ENCODE results near the gene CD200R1.
A peak's percentile ranks its signal among the peaks of the same experiment; 100 is the strongest.

CD200R1 gene

GRCh38 chr3:112990672-112991602, 16.0 kb upstream of the CD200R1 start, which contains the start of gene GTPBP8:
Gene GTPBP8, plus strand, starts transcription at chr3:112990984. Its CDS starts 16 bp downstream, at chr3:112991000.
- Histone ChIP-seq H3K9me2 (replicated peaks; ENCODE audit: insufficient read depth, low read length) (no peaks in the 10 kb centered on the region), H3K4me3 (ENCODE audit: insufficient read depth, low read length, poor library complexity, severe bottlenecking) (peak within 1 kb of the TSS; percentile 92), H4K20me1 (ENCODE audit: low read depth, low read length) (no peaks in the 10 kb centered on the region), H3K27me3 (ENCODE audit: low read length) (no peaks in the 10 kb centered on the region), H3K36me3 (ENCODE audit: low read length) (peaks cover 6% of the 10 kb centered on the region; the same call in 1 of the 2 replicates), H3K27ac (ENCODE audit: low read depth, low read length) (peak within 1 kb of the TSS; percentile 66), H3F3A (ENCODE audit: insufficient read depth) (peaks cover 31% of the 10 kb centered on the region), H3K4me2 (ENCODE audit: low read depth, low read length, poor library complexity, severe bottlenecking) (peak within 1 kb of the TSS; percentile 98), H3K9ac (ENCODE audit: low read length) (peak within 1 kb of the TSS; percentile 76), H3K9me3 (ENCODE audit: insufficient read depth, low read length) (no peaks in the 10 kb centered on the region), H3K79me2 (ENCODE audit: insufficient read depth, low read length) (peaks cover 42% of the 10 kb centered on the region), H2AFZ (ENCODE audit: low read depth, low read length, severe bottlenecking) (peak within 1 kb of the TSS; percentile 90)
- TF ChIP-seq EZH2phosphoT487 (conservative IDR thresholded peaks at IDR 0.05; ENCODE audit: low read length) (no peak), CTCF (IDR thresholded peaks at IDR 0.05; ENCODE audit: insufficient read depth, low read length, poor library complexity, severe bottlenecking) (no peak)

- H3K9me3 ChIP-seq (ENCODE audit: insufficient read depth, low read length): no peaks in the 10 kb centered on the region
- peaks cover 16% of the 10 kb centered on the region for H3K79me2 ChIP-seq (ENCODE audit: insufficient read depth, low read length)
- no peak overlapping the region for H3K27ac ChIP-seq (ENCODE audit: low read depth, low read length)
- no peak overlapping the region for H2AFZ ChIP-seq (ENCODE audit: low read depth, low read length, severe bottlenecking)
- no peak overlapping the region for H3K9ac ChIP-seq (ENCODE audit: low read length)
- no peaks in the 10 kb centered on the region for H3K9me2 ChIP-seq (replicated peaks; ENCODE audit: insufficient read depth, low read length)
- TF ChIP-seq CTCF (IDR thresholded peaks at IDR 0.05; ENCODE audit: insufficient read depth, low read length, poor library complexity, severe bottlenecking) (no peak), EZH2phosphoT487 (conservative IDR thresholded peaks at IDR 0.05; ENCODE audit: low read length) (no peak)
- no peak overlapping the region for H3K4me2 ChIP-seq (ENCODE audit: low read depth, low read length, poor library complexity, severe bottlenecking)
- peaks cover 23% of the 10 kb centered on the region for H3F3A ChIP-seq (ENCODE audit: insufficient read depth)
- H4K20me1 ChIP-seq (ENCODE audit: low read depth, low read length): no peaks in the 10 kb centered on the region
- no peaks in the 10 kb centered on the region for H3K27me3 ChIP-seq (ENCODE audit: low read length)
- no peaks in the 10 kb centered on the region for H3K36me3 ChIP-seq (ENCODE audit: low read length)
- no peak overlapping the region for H3K4me3 ChIP-seq (ENCODE audit: insufficient read depth, low read length, poor library complexity, severe bottlenecking)
Measured at GRCh38 chr3:112987710-112988334, 12.9 kb upstream of the CD200R1 start.

- TF ChIP-seq CTCF (IDR thresholded peaks at IDR 0.05; ENCODE audit: insufficient read depth, low read length, poor library complexity, severe bottlenecking) (no peak), EZH2phosphoT487 (conservative IDR thresholded peaks at IDR 0.05; ENCODE audit: low read length) (no peak)
- H3K4me3 ChIP-seq (ENCODE audit: insufficient read depth, low read length, poor library complexity, severe bottlenecking): no peak overlapping the region
- H3K4me2 ChIP-seq (ENCODE audit: low read depth, low read length, poor library complexity, severe bottlenecking): no peak overlapping the region
- H4K20me1 ChIP-seq (ENCODE audit: low read depth, low read length): no peaks in the 10 kb centered on the region
- H3K9me3 ChIP-seq (ENCODE audit: insufficient read depth, low read length): no peaks in the 10 kb centered on the region
- no peaks in the 10 kb centered on the region for H3K36me3 ChIP-seq (ENCODE audit: low read length)
- no peak overlapping the region for H3K27ac ChIP-seq (ENCODE audit: low read depth, low read length)
- no peaks in the 10 kb centered on the region for H3K27me3 ChIP-seq (ENCODE audit: low read length)
- no peak overlapping the region for H2AFZ ChIP-seq (ENCODE audit: low read depth, low read length, severe bottlenecking)
- H3K9me2 ChIP-seq (replicated peaks; ENCODE audit: insufficient read depth, low read length): no peaks in the 10 kb centered on the region
- H3F3A ChIP-seq (ENCODE audit: insufficient read depth): peaks cover 8% of the 10 kb centered on the region; the same call in 1 of the 2 replicates
- no peaks in the 10 kb centered on the region for H3K79me2 ChIP-seq (ENCODE audit: insufficient read depth, low read length)
- no peak overlapping the region for H3K9ac ChIP-seq (ENCODE audit: low read length)
Measured at GRCh38 chr3:112984485-112984884, 9.6 kb upstream of the CD200R1 start.

Measured in SU-DHL-6 (cell line).